T-helper 2 cell treated with Interferon-gamma antibody and Interleukin-4, amounts not matched to agents 5 μg/mL and 100 μg/mL, for 36 hours (primary cell): ENCODE data around the gene MBOAT1.
A peak's percentile ranks its signal among the peaks of the same experiment; 100 is the strongest.
"Not testable (repeated sequence)": the region's sequence is repeated elsewhere in the genome, so short reads cannot be mapped to it uniquely, and the experiment has no call there.

ENCODE experiments used
- DNase-seq: peaks from one replicate; pipeline ENCODE4 v3.0.0; 2021; ENCODE audit warnings: low spot score
- H3K27ac Mint-ChIP-seq: one replicate; pipeline ENCODE4 v1.8.0; 2021; ENCODE audit warnings: mild to moderate bottlenecking, mixed read lengths
- H3K27me3 Mint-ChIP-seq: one replicate; pipeline ENCODE4 v1.8.0; 2021; ENCODE audit warnings: low read depth, mixed read lengths
- H3K36me3 Mint-ChIP-seq: one replicate; pipeline ENCODE4 v1.8.0; 2021; ENCODE audit warnings: low read depth, mixed read lengths
- H3K4me1 Mint-ChIP-seq: one replicate; pipeline ENCODE4 v1.8.0; 2021; ENCODE audit warnings: low read depth, mixed read lengths
- H3K4me3 Mint-ChIP-seq: one replicate; pipeline ENCODE4 v1.8.0; 2022; ENCODE audit warnings: mild to moderate bottlenecking, moderate library complexity, mixed read lengths
- H3K9me3 Mint-ChIP-seq: one replicate; pipeline ENCODE4 v1.8.0; 2021; ENCODE audit warnings: mixed read lengths

The MBOAT1 gene

GRCh38 chr6:20212392-20213111 is at the start of gene MBOAT1:
Gene MBOAT1, minus strand, starts transcription at chr6:20212469. Its CDS starts 235 bp downstream, at chr6:20212234.
- Mint-ChIP-seq H3K27ac (peak within 1 kb of the TSS; percentile 97), H3K4me1 (peaks cover 44% of the 10 kb centered on the region), H3K4me3 (peak within 1 kb of the TSS; percentile 94), H3K27me3 (no peaks in the 10 kb centered on the region), H3K9me3 (no peaks in the 10 kb centered on the region), H3K36me3 (no peaks in the 10 kb centered on the region)
- DNase-seq = peak; percentile 83

GRCh38 chr6:20261685-20262084 is 49.4 kb upstream of the MBOAT1 start:
- Mint-ChIP-seq H3K9me3 (no peaks in the 10 kb centered on the region), H3K27me3 (peaks cover 8% of the 10 kb centered on the region), H3K27ac (no peak overlapping the region), H3K4me1 (peaks cover 4% of the 10 kb centered on the region), H3K4me3 (no peak overlapping the region), H3K36me3 (no peaks in the 10 kb centered on the region)
- DNase-seq = no peak

GRCh38 chr6:20260360-20260759 is 48.1 kb upstream of the MBOAT1 start:
- H3K27me3 Mint-ChIP-seq = peaks cover 8% of the 10 kb centered on the region
- no peak overlapping the region for H3K27ac Mint-ChIP-seq
- H3K9me3 Mint-ChIP-seq = no peaks in the 10 kb centered on the region
- H3K4me3 Mint-ChIP-seq = no peak overlapping the region
- no peaks in the 10 kb centered on the region for H3K36me3 Mint-ChIP-seq
- DNase-seq = no peak
- peaks cover 4% of the 10 kb centered on the region for H3K4me1 Mint-ChIP-seq

- Mint-ChIP-seq H3K36me3 (no peaks in the 10 kb centered on the region), H3K4me1 (peaks cover 4% of the 10 kb centered on the region), H3K27ac (no peak overlapping the region), H3K4me3 (no peak overlapping the region), H3K27me3 (peaks cover 12% of the 10 kb centered on the region), H3K9me3 (no peaks in the 10 kb centered on the region)
- no peak for DNase-seq
Measured at GRCh38 chr6:20259316-20260049, 47.2 kb upstream of the MBOAT1 start.

- Mint-ChIP-seq H3K36me3 (no peaks in the 10 kb centered on the region), H3K4me3 (no peak overlapping the region), H3K27ac (no peak overlapping the region), H3K9me3 (no peaks in the 10 kb centered on the region), H3K4me1 (peaks cover 4% of the 10 kb centered on the region), H3K27me3 (peaks cover 11% of the 10 kb centered on the region)
- no peak for DNase-seq
Measured at GRCh38 chr6:20255428-20255827, 43.2 kb upstream of the MBOAT1 start.

- Mint-ChIP-seq H3K9me3 (no peaks in the 10 kb centered on the region), H3K36me3 (no peaks in the 10 kb centered on the region), H3K27me3 (peaks cover 11% of the 10 kb centered on the region), H3K4me3 (no peak overlapping the region), H3K4me1 (no peaks in the 10 kb centered on the region), H3K27ac (no peak overlapping the region)
- no peak for DNase-seq
Measured at GRCh38 chr6:20254295-20254694, 42.0 kb upstream of the MBOAT1 start.

- H3K27me3 Mint-ChIP-seq = peaks cover 11% of the 10 kb centered on the region
- H3K9me3 Mint-ChIP-seq = no peaks in the 10 kb centered on the region
- H3K27ac Mint-ChIP-seq = no peak overlapping the region
- no peak overlapping the region for H3K4me3 Mint-ChIP-seq
- no peak for DNase-seq
- no peaks in the 10 kb centered on the region for H3K36me3 Mint-ChIP-seq
- H3K4me1 Mint-ChIP-seq = no peaks in the 10 kb centered on the region
Measured at GRCh38 chr6:20253021-20253420, 40.8 kb upstream of the MBOAT1 start.

- Mint-ChIP-seq H3K9me3 (no peaks in the 10 kb centered on the region), H3K27me3 (peaks cover 11% of the 10 kb centered on the region)
Measured at GRCh38 chr6:20252311-20252710, 40.0 kb upstream of the MBOAT1 start.

GRCh38 chr6:20251525-20251924 is 39.3 kb upstream of the MBOAT1 start:
- Mint-ChIP-seq H3K4me3 (no peak overlapping the region), H3K9me3 (no peaks in the 10 kb centered on the region), H3K36me3 (no peaks in the 10 kb centered on the region), H3K4me1 (no peaks in the 10 kb centered on the region), H3K27me3 (peaks cover 11% of the 10 kb centered on the region), H3K27ac (no peak overlapping the region)
- DNase-seq = no peak

More at GRCh38 chr6:20252311-20252710, 40.0 kb upstream of the MBOAT1 start:
- H3K36me3 Mint-ChIP-seq = no peaks in the 10 kb centered on the region
- no peak for DNase-seq
- H3K4me3 Mint-ChIP-seq = no peak overlapping the region
- H3K27ac Mint-ChIP-seq = no peak overlapping the region
- H3K4me1 Mint-ChIP-seq = no peaks in the 10 kb centered on the region

- H3K4me3 Mint-ChIP-seq = no peak overlapping the region
- H3K27me3 Mint-ChIP-seq = no peaks in the 10 kb centered on the region
- DNase-seq = no peak
- no peaks in the 10 kb centered on the region for H3K36me3 Mint-ChIP-seq
- no peak overlapping the region for H3K27ac Mint-ChIP-seq
- H3K9me3 Mint-ChIP-seq = no peaks in the 10 kb centered on the region
- H3K4me1 Mint-ChIP-seq = no peaks in the 10 kb centered on the region
Measured at GRCh38 chr6:20246125-20246524, 33.9 kb upstream of the MBOAT1 start.

- not testable (repeated sequence) for DNase-seq, H3K4me1 Mint-ChIP-seq, H3K9me3 Mint-ChIP-seq, H3K27ac Mint-ChIP-seq, H3K27me3 Mint-ChIP-seq, H3K36me3 Mint-ChIP-seq, H3K4me3 Mint-ChIP-seq
Measured at GRCh38 chr6:20244807-20245681, 32.8 kb upstream of the MBOAT1 start.

- H3K4me1 Mint-ChIP-seq = no peaks in the 10 kb centered on the region
- H3K36me3 Mint-ChIP-seq = no peaks in the 10 kb centered on the region
- H3K27me3 Mint-ChIP-seq = no peaks in the 10 kb centered on the region
- H3K4me3 Mint-ChIP-seq = no peak overlapping the region
- no peaks in the 10 kb centered on the region for H3K9me3 Mint-ChIP-seq
- no peak for DNase-seq
- H3K27ac Mint-ChIP-seq = no peak overlapping the region
Measured at GRCh38 chr6:20243288-20243687, 31.0 kb upstream of the MBOAT1 start.

GRCh38 chr6:20242397-20242796 is 30.1 kb upstream of the MBOAT1 start:
- Mint-ChIP-seq H3K4me1 (peaks cover 7% of the 10 kb centered on the region), H3K4me3 (no peak overlapping the region), H3K27me3 (no peaks in the 10 kb centered on the region), H3K36me3 (no peaks in the 10 kb centered on the region), H3K9me3 (no peaks in the 10 kb centered on the region), H3K27ac (no peak overlapping the region)
- no peak for DNase-seq

GRCh38 chr6:20241102-20241501 is 28.8 kb upstream of the MBOAT1 start:
- H3K4me1 Mint-ChIP-seq = peaks cover 14% of the 10 kb centered on the region
- H3K4me3 Mint-ChIP-seq = no peak overlapping the region
- no peaks in the 10 kb centered on the region for H3K36me3 Mint-ChIP-seq
- no peak overlapping the region for H3K27ac Mint-ChIP-seq
- H3K27me3 Mint-ChIP-seq = no peaks in the 10 kb centered on the region
- no peaks in the 10 kb centered on the region for H3K9me3 Mint-ChIP-seq
- no peak for DNase-seq
